Measurements from ENCODE around the gene NAALADL2. TPM values are rescaled to one million over a fixed set of nuclear protein-coding genes. Genes with fewer than 3 reads are reported as not detected.

NAALADL2 gene
- total and polyA plus RNA-seq, 2 of the 13 experiments (the other 11 are each of a cell fraction or from before 2014, with no cell fraction given) = 0.08 TPM; not detected in 1

DNA sequence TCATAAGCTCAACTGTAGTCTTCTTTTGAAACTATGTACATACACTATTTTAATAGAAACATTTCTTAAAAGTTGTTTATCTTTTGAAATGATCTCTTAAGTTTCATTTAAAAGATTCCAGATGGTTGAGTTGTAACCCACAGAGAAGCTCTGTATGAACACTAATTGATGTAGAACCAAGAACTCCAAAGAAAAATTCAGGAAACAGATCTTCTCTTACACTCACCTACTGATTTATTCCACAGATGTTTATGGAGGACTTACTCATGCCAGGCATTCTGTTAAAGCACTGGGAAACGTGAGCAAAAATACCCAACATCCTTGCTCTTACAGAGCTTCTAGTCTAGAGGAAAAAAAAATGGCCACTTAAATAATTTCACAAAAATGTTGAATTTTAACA lies 551.1 kb downstream of the NAALADL2 start:
- Histone ChIP-seq H3K79me2 (ENCODE audit: insufficient read depth, low read length) (no peaks in the 10 kb centered on the region), H4K20me1 (ENCODE audit: insufficient read depth, low read length) (no peaks in the 10 kb centered on the region), H3K36me3 (replicated peaks in 1 of 2; ENCODE audit: control insufficient read depth in 1 of 2, insufficient read depth in 2 of 2, low read length in 2 of 2) (no peaks in the 10 kb centered on the region), H3K4me2 (ENCODE audit: low read depth, low read length) (no peak overlapping the region), H3K9ac (ENCODE audit: insufficient read depth, low read depth, low read length) (no peak overlapping the region), H3K27ac (ENCODE audit: extremely low read length, insufficient read depth, low read length) (no peak overlapping the region), H3K4me1 (ENCODE audit: insufficient read depth, low read length) (no peaks in the 10 kb centered on the region), H3K4me3 (replicated peaks in 1 of 3; ENCODE audit: insufficient read depth in 1 of 3, low read depth in 2 of 3, low read length in 3 of 3) (no peak overlapping the region), H3K27me3 (ENCODE audit: control insufficient read depth in 1 of 2, insufficient read depth in 2 of 2, low read length in 2 of 2) (no peaks in the 10 kb centered on the region), H2AFZ (ENCODE audit: low read length) (no peak overlapping the region), H3K9me3 (ENCODE audit: low read length) (no peaks in the 10 kb centered on the region; the same call in 1 of the 2 replicates)
- TF ChIP-seq, protein P1, sequence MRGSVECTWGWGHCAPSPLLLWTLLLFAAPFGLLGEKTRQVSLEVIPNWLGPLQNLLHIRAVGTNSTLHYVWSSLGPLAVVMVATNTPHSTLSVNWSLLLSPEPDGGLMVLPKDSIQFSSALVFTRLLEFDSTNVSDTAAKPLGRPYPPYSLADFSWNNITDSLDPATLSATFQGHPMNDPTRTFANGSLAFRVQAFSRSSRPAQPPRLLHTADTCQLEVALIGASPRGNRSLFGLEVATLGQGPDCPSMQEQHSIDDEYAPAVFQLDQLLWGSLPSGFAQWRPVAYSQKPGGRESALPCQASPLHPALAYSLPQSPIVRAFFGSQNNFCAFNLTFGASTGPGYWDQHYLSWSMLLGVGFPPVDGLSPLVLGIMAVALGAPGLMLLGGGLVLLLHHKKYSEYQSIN (CRISPR knock-in tag; IDR thresholded peaks at IDR 0.05; ENCODE audit: borderline replicate concordance) = no peak
- TF ChIP-seq, protein P2, sequence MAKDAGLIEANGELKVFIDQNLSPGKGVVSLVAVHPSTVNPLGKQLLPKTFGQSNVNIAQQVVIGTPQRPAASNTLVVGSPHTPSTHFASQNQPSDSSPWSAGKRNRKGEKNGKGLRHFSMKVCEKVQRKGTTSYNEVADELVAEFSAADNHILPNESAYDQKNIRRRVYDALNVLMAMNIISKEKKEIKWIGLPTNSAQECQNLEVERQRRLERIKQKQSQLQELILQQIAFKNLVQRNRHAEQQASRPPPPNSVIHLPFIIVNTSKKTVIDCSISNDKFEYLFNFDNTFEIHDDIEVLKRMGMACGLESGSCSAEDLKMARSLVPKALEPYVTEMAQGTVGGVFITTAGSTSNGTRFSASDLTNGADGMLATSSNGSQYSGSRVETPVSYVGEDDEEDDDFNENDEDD (CRISPR knock-in tag; IDR thresholded peaks at IDR 0.05; ENCODE audit: borderline replicate concordance) = no peak
- TF ChIP-seq ZNF160 (CRISPR knock-in tag; IDR thresholded peaks at IDR 0.05) (no peak), POLR2A (IDR thresholded peaks at IDR 0.05; ENCODE audit: insufficient read depth in 1 of 2, low read depth in 2 of 2, low read length in 2 of 2) (no peak), SNAPC2 (CRISPR knock-in tag; IDR thresholded peaks at IDR 0.05) (no peak), SP5 (CRISPR knock-in tag; IDR thresholded peaks at IDR 0.05; ENCODE audit: borderline replicate concordance, low read depth) (no peak), ZNF460 (CRISPR knock-in tag; IDR thresholded peaks at IDR 0.05; ENCODE audit: borderline replicate concordance) (no peak), HNF4G (IDR thresholded peaks at IDR 0.05; ENCODE audit: borderline replicate concordance, low read depth, low read length) (no peak), HNF4G (CRISPR knock-in tag; IDR thresholded peaks at IDR 0.05; ENCODE audit: borderline replicate concordance, low read depth) (no peak), HNF4A (CRISPR knock-in tag; IDR thresholded peaks at IDR 0.05) (no peak), NCOA5 (CRISPR knock-in tag; IDR thresholded peaks at IDR 0.05) (no peak), ZBTB20 (CRISPR knock-in tag; IDR thresholded peaks at IDR 0.05; ENCODE audit: borderline replicate concordance, low read depth) (no peak), NCOA2 (CRISPR knock-in tag; IDR thresholded peaks at IDR 0.05) (no peak)
- no peak for DNase-seq (ENCODE audit: low spot score)
- ChIA-PET POLR2A (no interaction called here), CTCF (ENCODE audit: low intra/inter-chr PET ratio, low total read pairs) (no interaction called here)
- ATAC-seq = no peak
- in situ Hi-C loops (cut with HindIII; ENCODE audit: extremely low pct_ligation_motif_present, low pct_unique_long_range_greater_than_20kb) = no loop called here
- intact Hi-C loops (cut with micrococcal nuclease; ENCODE audit: unreplicated experiment) = no loop called here
- no peak for FAIRE-seq
- no TSS peak for BruUV-seq (replicated peaks)
- WGBS (ENCODE audit: low lambda C conversion rate) = 0% methylated on average over 1 of the region's 1 CpG
